ENCODE results near the gene MAN1A1.
"Not testable (repeated sequence)": the region's sequence is repeated elsewhere in the genome, so short reads cannot be mapped to it uniquely, and the experiment has no call there.

MAN1A1 gene

GRCh38 chr6:119179062-119179461, 170.5 kb downstream of the MAN1A1 start:
- no peak overlapping the region for H3K9ac ChIP-seq (ENCODE audit: low read depth, low read length)
- no peaks in the 10 kb centered on the region for H3K4me1 ChIP-seq (ENCODE audit: control insufficient read depth, insufficient read depth, low read length)
- no peaks in the 10 kb centered on the region for H3K9me3 ChIP-seq (ENCODE audit: control insufficient read depth, insufficient read depth, low read length)
- H3K4me3 ChIP-seq (ENCODE audit: low read depth, low read length), result no peak overlapping the region
- H3K36me3 ChIP-seq (ENCODE audit: control insufficient read depth, insufficient read depth, low read length), result no peaks in the 10 kb centered on the region
- H3K27me3 ChIP-seq (ENCODE audit: control insufficient read depth, insufficient read depth, low read length), result no peaks in the 10 kb centered on the region

GRCh38 chr6:119176445-119176844, 173.1 kb downstream of the MAN1A1 start:
- Histone ChIP-seq H3K9ac (ENCODE audit: low read depth, low read length) (no peak overlapping the region), H3K4me1 (ENCODE audit: control insufficient read depth, insufficient read depth, low read length) (peaks cover 2% of the 10 kb centered on the region), H3K9me3 (ENCODE audit: control insufficient read depth, insufficient read depth, low read length) (no peaks in the 10 kb centered on the region), H3K4me3 (ENCODE audit: low read depth, low read length) (no peak overlapping the region), H3K36me3 (ENCODE audit: control insufficient read depth, insufficient read depth, low read length) (no peaks in the 10 kb centered on the region), H3K27me3 (ENCODE audit: control insufficient read depth, insufficient read depth, low read length) (no peaks in the 10 kb centered on the region)

- Histone ChIP-seq H3K36me3 (ENCODE audit: control insufficient read depth, insufficient read depth, low read length) (no peaks in the 10 kb centered on the region), H3K9me3 (ENCODE audit: control insufficient read depth, insufficient read depth, low read length) (no peaks in the 10 kb centered on the region), H3K27me3 (ENCODE audit: control insufficient read depth, insufficient read depth, low read length) (no peaks in the 10 kb centered on the region), H3K4me3 (ENCODE audit: low read depth, low read length) (no peak overlapping the region), H3K9ac (ENCODE audit: low read depth, low read length) (no peak overlapping the region), H3K4me1 (ENCODE audit: control insufficient read depth, insufficient read depth, low read length) (peaks cover 2% of the 10 kb centered on the region)
These were observed 174.4 kb downstream of the MAN1A1 start for GRCh38 chr6:119174879-119175817.

- Histone ChIP-seq H3K36me3 (ENCODE audit: control insufficient read depth, insufficient read depth, low read length) (no peaks in the 10 kb centered on the region), H3K27me3 (ENCODE audit: control insufficient read depth, insufficient read depth, low read length) (no peaks in the 10 kb centered on the region), H3K4me3 (ENCODE audit: low read depth, low read length) (no peak overlapping the region), H3K4me1 (ENCODE audit: control insufficient read depth, insufficient read depth, low read length) (peaks cover 2% of the 10 kb centered on the region), H3K9ac (ENCODE audit: low read depth, low read length) (no peak overlapping the region), H3K9me3 (ENCODE audit: control insufficient read depth, insufficient read depth, low read length) (no peaks in the 10 kb centered on the region)
These were observed 175.5 kb downstream of the MAN1A1 start for GRCh38 chr6:119174085-119174445.

- Histone ChIP-seq H3K36me3 (ENCODE audit: control insufficient read depth, insufficient read depth, low read length) (no peaks in the 10 kb centered on the region), H3K9ac (ENCODE audit: low read depth, low read length) (no peak overlapping the region), H3K9me3 (ENCODE audit: control insufficient read depth, insufficient read depth, low read length) (no peaks in the 10 kb centered on the region), H3K4me1 (ENCODE audit: control insufficient read depth, insufficient read depth, low read length) (peaks cover 2% of the 10 kb centered on the region), H3K4me3 (ENCODE audit: low read depth, low read length) (no peak overlapping the region), H3K27me3 (ENCODE audit: control insufficient read depth, insufficient read depth, low read length) (no peaks in the 10 kb centered on the region)
These were observed 176.1 kb downstream of the MAN1A1 start for GRCh38 chr6:119173249-119174084.

GRCh38 chr6:119172824-119173223, 176.7 kb downstream of the MAN1A1 start:
- Histone ChIP-seq H3K36me3 (ENCODE audit: control insufficient read depth, insufficient read depth, low read length) (no peaks in the 10 kb centered on the region), H3K4me1 (ENCODE audit: control insufficient read depth, insufficient read depth, low read length) (peaks cover 2% of the 10 kb centered on the region), H3K4me3 (ENCODE audit: low read depth, low read length) (no peak overlapping the region), H3K9me3 (ENCODE audit: control insufficient read depth, insufficient read depth, low read length) (no peaks in the 10 kb centered on the region), H3K9ac (ENCODE audit: low read depth, low read length) (no peak overlapping the region), H3K27me3 (ENCODE audit: control insufficient read depth, insufficient read depth, low read length) (no peaks in the 10 kb centered on the region)

- Histone ChIP-seq H3K9me3 (ENCODE audit: control insufficient read depth, insufficient read depth, low read length) (no peaks in the 10 kb centered on the region), H3K36me3 (ENCODE audit: control insufficient read depth, insufficient read depth, low read length) (no peaks in the 10 kb centered on the region), H3K27me3 (ENCODE audit: control insufficient read depth, insufficient read depth, low read length) (no peaks in the 10 kb centered on the region), H3K4me1 (ENCODE audit: control insufficient read depth, insufficient read depth, low read length) (peaks cover 2% of the 10 kb centered on the region), H3K9ac (ENCODE audit: low read depth, low read length) (no peak overlapping the region), H3K4me3 (ENCODE audit: low read depth, low read length) (no peak overlapping the region)
These were observed 177.5 kb downstream of the MAN1A1 start for GRCh38 chr6:119171864-119172588.

GRCh38 chr6:119171088-119171841, 178.3 kb downstream of the MAN1A1 start:
- H3K36me3 ChIP-seq (ENCODE audit: control insufficient read depth, insufficient read depth, low read length), result no peaks in the 10 kb centered on the region
- H3K4me3 ChIP-seq (ENCODE audit: low read depth, low read length), result no peak overlapping the region
- no peaks in the 10 kb centered on the region for H3K27me3 ChIP-seq (ENCODE audit: control insufficient read depth, insufficient read depth, low read length)
- H3K4me1 ChIP-seq (ENCODE audit: control insufficient read depth, insufficient read depth, low read length), result peaks cover 2% of the 10 kb centered on the region
- H3K9me3 ChIP-seq (ENCODE audit: control insufficient read depth, insufficient read depth, low read length), result no peaks in the 10 kb centered on the region
- no peak overlapping the region for H3K9ac ChIP-seq (ENCODE audit: low read depth, low read length)

GRCh38 chr6:119170447-119171087, 179.0 kb downstream of the MAN1A1 start:
- Histone ChIP-seq H3K4me3 (ENCODE audit: low read depth, low read length) (no peak overlapping the region), H3K9ac (ENCODE audit: low read depth, low read length) (no peak overlapping the region), H3K27me3 (ENCODE audit: control insufficient read depth, insufficient read depth, low read length) (no peaks in the 10 kb centered on the region), H3K4me1 (ENCODE audit: control insufficient read depth, insufficient read depth, low read length) (peaks cover 2% of the 10 kb centered on the region), H3K36me3 (ENCODE audit: control insufficient read depth, insufficient read depth, low read length) (no peaks in the 10 kb centered on the region), H3K9me3 (ENCODE audit: control insufficient read depth, insufficient read depth, low read length) (no peaks in the 10 kb centered on the region)

GRCh38 chr6:119170103-119170446, 179.5 kb downstream of the MAN1A1 start:
- H3K4me3 ChIP-seq (ENCODE audit: low read depth, low read length), result no peak overlapping the region
- no peaks in the 10 kb centered on the region for H3K9me3 ChIP-seq (ENCODE audit: control insufficient read depth, insufficient read depth, low read length)
- H3K36me3 ChIP-seq (ENCODE audit: control insufficient read depth, insufficient read depth, low read length), result no peaks in the 10 kb centered on the region
- H3K9ac ChIP-seq (ENCODE audit: low read depth, low read length), result no peak overlapping the region
- no peaks in the 10 kb centered on the region for H3K27me3 ChIP-seq (ENCODE audit: control insufficient read depth, insufficient read depth, low read length)
- H3K4me1 ChIP-seq (ENCODE audit: control insufficient read depth, insufficient read depth, low read length), result peaks cover 2% of the 10 kb centered on the region

- not testable (repeated sequence) for H3K9me3 ChIP-seq (ENCODE audit: control insufficient read depth, insufficient read depth, low read length); H3K36me3 ChIP-seq (ENCODE audit: control insufficient read depth, insufficient read depth, low read length); H3K27me3 ChIP-seq (ENCODE audit: control insufficient read depth, insufficient read depth, low read length); H3K4me3 ChIP-seq (ENCODE audit: low read depth, low read length); H3K4me1 ChIP-seq (ENCODE audit: control insufficient read depth, insufficient read depth, low read length); H3K9ac ChIP-seq (ENCODE audit: low read depth, low read length)
These were observed 180.2 kb downstream of the MAN1A1 start for GRCh38 chr6:119169355-119169754.
